ENCODE measurements around the gene VPS26C. TPM values are rescaled to one million over a fixed set of nuclear protein-coding genes. Genes with fewer than 3 reads are reported as not detected.

Gene VPS26C
- total and polyA plus RNA-seq, 2 of the 13 experiments (the other 11 are each of a cell fraction or from before 2014, with no cell fraction given) = 30.3 to 39.7 TPM

GRCh38 chr21:37267269-37268185, at the start of gene VPS26C (continued):
- TF ChIP-seq ZHX2 (IDR thresholded peaks at IDR 0.05; ENCODE audit: low read depth) (peak; percentile 65), ZHX2 (CRISPR knock-in tag; IDR thresholded peaks at IDR 0.05; ENCODE audit: borderline replicate concordance) (no peak), SMYD3 (CRISPR knock-in tag; IDR thresholded peaks at IDR 0.05) (no peak), POGZ (CRISPR knock-in tag; IDR thresholded peaks at IDR 0.05) (peak; percentile 60), RORA (CRISPR knock-in tag; IDR thresholded peaks at IDR 0.05) (no peak), RBFOX2 (IDR thresholded peaks at IDR 0.05; ENCODE audit: low read depth, low read length) (peak; percentile 96), ZSCAN25 (CRISPR knock-in tag; IDR thresholded peaks at IDR 0.05) (no peak), CAMTA2 (CRISPR knock-in tag; IDR thresholded peaks at IDR 0.05; ENCODE audit: borderline replicate concordance) (0 out of 2 replicates have a peak, but pooled peaks have one; percentile 75), IRF9 (CRISPR knock-in tag; IDR thresholded peaks at IDR 0.05; ENCODE audit: borderline replicate concordance) (0 out of 2 replicates have a peak, but pooled peaks have one; percentile 25), BCLAF1 (IDR thresholded peaks at IDR 0.05) (no peak), NFRKB (IDR thresholded peaks at IDR 0.05) (no peak), ZNF687 (CRISPR knock-in tag; IDR thresholded peaks at IDR 0.05) (peak; percentile 97), ZNF879 (CRISPR knock-in tag; IDR thresholded peaks at IDR 0.05) (no peak; the same call in 1 of the 2 replicates), RFX5 (IDR thresholded peaks at IDR 0.05; ENCODE audit: low read depth, low read length) (0 out of 2 replicates have a peak, but pooled peaks have one; percentile 16)

All from HepG2 (cell line).